SK-N-MC (cell line): ENCODE results near the gene MAP4K2.

Experiments
- EZH2 ChIP-seq: fragments of 200-600 bp; sonication (generic); IDR thresholded peaks from one replicate; pipeline ENCODE4 v1.6.1; 2017; ENCODE audit warnings: antibody characterized with exemption
- POLR2AphosphoS5 ChIP-seq: IDR thresholded peaks from 2 replicates; pipeline ENCODE4 v1.6.1; 2012; ENCODE audit warnings: mild to moderate bottlenecking, low read depth, low read length, borderline replicate concordance

DNA sequence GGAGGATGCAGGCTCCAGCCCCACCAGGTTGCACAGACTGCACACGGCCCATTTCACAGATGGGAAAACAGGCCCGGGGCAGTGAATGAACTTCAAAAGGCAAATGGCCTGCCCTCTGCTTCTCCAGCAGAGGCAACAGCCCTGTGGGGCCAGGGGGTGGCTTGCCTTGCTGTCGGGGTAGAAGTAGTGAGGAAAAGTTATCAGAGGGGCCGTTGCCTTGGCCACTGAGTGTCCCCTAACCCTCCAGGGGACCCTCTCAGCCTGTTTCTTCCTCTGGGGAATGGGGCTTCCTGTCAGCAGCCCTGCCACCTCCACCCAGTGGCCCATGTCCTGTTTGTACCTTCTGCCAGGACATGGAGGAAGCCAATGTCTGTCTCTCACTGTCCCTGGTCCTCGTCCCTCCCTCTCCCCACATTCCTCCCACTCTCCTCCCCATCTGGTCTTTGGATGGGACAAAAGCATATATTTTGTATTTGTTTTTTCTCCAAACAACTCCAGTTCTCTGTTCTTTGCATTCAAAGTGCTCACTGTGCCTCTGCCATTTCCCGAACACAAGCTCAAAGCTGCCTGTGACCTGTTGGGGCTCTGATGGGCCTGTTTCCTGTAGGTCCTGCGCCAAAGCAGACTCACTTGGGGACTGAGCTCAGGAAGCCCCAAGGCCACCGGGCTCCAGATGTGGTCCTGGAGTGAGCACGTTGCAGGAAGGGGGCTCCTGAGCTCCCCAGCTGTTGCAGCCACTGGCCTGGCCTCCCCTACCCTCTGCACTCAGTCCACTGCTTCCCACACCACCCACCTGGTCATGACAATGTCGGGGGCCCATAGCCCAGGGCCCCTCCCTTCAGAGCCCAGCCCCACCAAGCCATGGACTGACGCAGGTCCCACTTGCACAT, 9.5 kb downstream of the MAP4K2 start:
- no peak for TF ChIP-seq POLR2AphosphoS5
- TF ChIP-seq EZH2: no peak
